Measurements from ENCODE around the gene KCNT1. TPM values are rescaled to one million over a fixed set of nuclear protein-coding genes. Genes with fewer than 3 reads are reported as not detected.

KCNT1 gene
- polyA plus RNA-seq, 1 donor (not counting 4 experiments of a cell fraction or from before 2014, with no cell fraction given), result not detected

DNA sequence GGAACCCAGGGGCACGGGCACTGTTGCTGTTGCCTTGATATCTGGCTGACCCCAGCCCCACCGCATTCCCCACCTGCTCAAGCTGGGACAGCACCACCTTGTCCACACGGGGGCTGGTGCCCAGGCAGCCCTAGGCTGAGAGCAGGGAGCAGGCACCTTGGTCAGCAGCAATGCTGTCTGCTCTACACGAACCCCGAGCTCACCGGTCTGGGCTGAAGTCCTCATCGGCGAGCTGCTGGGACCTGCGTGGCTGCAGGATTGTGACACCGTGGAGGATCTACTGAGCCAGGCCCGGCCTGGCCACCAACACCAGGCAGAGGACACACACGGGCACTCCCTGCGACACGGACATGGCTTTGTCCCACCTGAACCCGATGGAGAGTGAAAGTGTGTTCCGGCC, 78.1 kb downstream of the KCNT1 start:
- Histone ChIP-seq H4K20me1 (ENCODE audit: control insufficient read depth, extremely low read depth, insufficient read depth, low read length) (no peaks in the 10 kb centered on the region), H2AFZ (ENCODE audit: control insufficient read depth, low read length) (no peak overlapping the region), H3K9me1 (ENCODE audit: control insufficient read depth, extremely low read depth, insufficient read depth, low read length) (no peaks in the 10 kb centered on the region), H3K79me2 (ENCODE audit: control insufficient read depth, insufficient read depth, low read length) (no peaks in the 10 kb centered on the region), H3K27ac (ENCODE audit: control insufficient read depth, insufficient read depth, low read length) (no peak overlapping the region), H3K4me2 (ENCODE audit: control insufficient read depth, extremely low read depth, insufficient read depth, low read depth, low read length) (no peak overlapping the region), H3K36me3 (ENCODE audit: control insufficient read depth in 2 of 2, extremely low read depth in 1 of 2, insufficient read depth in 2 of 2, low read length in 2 of 2) (no peaks in the 10 kb centered on the region), H3K9ac (ENCODE audit: control insufficient read depth, extremely low read depth, insufficient read depth, low read length) (no peak overlapping the region), H3K9me3 (ENCODE audit: control insufficient read depth, low read depth, low read length) (no peaks in the 10 kb centered on the region), H3K4me3 (ENCODE audit: control insufficient read depth in 2 of 3, extremely low read depth in 1 of 3, insufficient read depth in 2 of 3, low read depth in 1 of 3, low read length in 3 of 3) (no peak overlapping the region), H3K27me3 (ENCODE audit: control insufficient read depth, extremely low read depth, insufficient read depth, low read length) (no peaks in the 10 kb centered on the region), H3K4me1 (ENCODE audit: control insufficient read depth, extremely low read depth, insufficient read depth, low read length) (no peaks in the 10 kb centered on the region)
- TF ChIP-seq EZH2 (IDR thresholded peaks at IDR 0.05; ENCODE audit: low read length), result no peak
- TF ChIP-seq, protein P1, sequence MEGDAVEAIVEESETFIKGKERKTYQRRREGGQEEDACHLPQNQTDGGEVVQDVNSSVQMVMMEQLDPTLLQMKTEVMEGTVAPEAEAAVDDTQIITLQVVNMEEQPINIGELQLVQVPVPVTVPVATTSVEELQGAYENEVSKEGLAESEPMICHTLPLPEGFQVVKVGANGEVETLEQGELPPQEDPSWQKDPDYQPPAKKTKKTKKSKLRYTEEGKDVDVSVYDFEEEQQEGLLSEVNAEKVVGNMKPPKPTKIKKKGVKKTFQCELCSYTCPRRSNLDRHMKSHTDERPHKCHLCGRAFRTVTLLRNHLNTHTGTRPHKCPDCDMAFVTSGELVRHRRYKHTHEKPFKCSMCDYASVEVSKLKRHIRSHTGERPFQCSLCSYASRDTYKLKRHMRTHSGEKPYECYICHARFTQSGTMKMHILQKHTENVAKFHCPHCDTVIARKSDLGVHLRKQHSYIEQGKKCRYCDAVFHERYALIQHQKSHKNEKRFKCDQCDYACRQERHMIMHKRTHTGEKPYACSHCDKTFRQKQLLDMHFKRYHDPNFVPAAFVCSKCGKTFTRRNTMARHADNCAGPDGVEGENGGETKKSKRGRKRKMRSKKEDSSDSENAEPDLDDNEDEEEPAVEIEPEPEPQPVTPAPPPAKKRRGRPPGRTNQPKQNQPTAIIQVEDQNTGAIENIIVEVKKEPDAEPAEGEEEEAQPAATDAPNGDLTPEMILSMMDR (optimal IDR thresholded peaks at IDR 0.05 in 1 of 3, IDR thresholded peaks at IDR 0.05 in 1 of 3, conservative IDR thresholded peaks at IDR 0.05 in 1 of 3; ENCODE audit: extremely low read depth in 1 of 3, insufficient read depth in 2 of 3, low read length in 3 of 3), result no peak
- FAIRE-seq (no peak), DNase-seq (ENCODE audit: low read depth, low spot score) (no peak)
- dilution Hi-C loops (cut with MboI; ENCODE audit: extremely low pct_ligation_motif_present, low sequenced_read_pairs), result no loop called here

DNA sequence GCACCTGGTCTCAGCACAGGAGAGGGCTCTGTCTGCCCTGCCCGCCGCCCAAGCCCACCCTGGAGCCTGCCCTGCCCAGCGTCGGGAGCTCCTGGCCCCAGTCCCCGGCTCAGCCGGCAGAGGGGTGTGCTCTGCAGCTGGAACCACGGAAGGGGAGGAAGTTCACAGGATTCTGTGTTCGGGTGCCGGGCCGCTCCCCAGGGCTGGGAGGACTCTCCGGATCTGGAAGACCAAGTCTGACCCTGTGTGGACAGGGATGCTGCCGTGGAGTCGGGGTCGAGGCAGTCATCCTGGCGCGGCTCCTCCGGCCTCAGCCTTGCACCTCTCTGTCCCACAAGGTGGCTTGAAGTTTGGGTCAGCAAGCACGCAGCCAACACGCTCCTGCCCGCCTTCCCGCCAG, 78.6 kb downstream of the KCNT1 start:
- no peak for TF ChIP-seq EZH2 (IDR thresholded peaks at IDR 0.05; ENCODE audit: low read length)
- TF ChIP-seq, protein P1 (optimal IDR thresholded peaks at IDR 0.05 in 1 of 3, IDR thresholded peaks at IDR 0.05 in 1 of 3, conservative IDR thresholded peaks at IDR 0.05 in 1 of 3; ENCODE audit: extremely low read depth in 1 of 3, insufficient read depth in 2 of 3, low read length in 3 of 3), result no peak
- H3K9ac ChIP-seq (ENCODE audit: control insufficient read depth, extremely low read depth, insufficient read depth, low read length), result no peak overlapping the region
- H3K9me3 ChIP-seq (ENCODE audit: control insufficient read depth, low read depth, low read length), result no peaks in the 10 kb centered on the region
- no peaks in the 10 kb centered on the region for H4K20me1 ChIP-seq (ENCODE audit: control insufficient read depth, extremely low read depth, insufficient read depth, low read length)
- no peaks in the 10 kb centered on the region for H3K27me3 ChIP-seq (ENCODE audit: control insufficient read depth, extremely low read depth, insufficient read depth, low read length)
- H3K4me1 ChIP-seq (ENCODE audit: control insufficient read depth, extremely low read depth, insufficient read depth, low read length), result no peaks in the 10 kb centered on the region
- H2AFZ ChIP-seq (ENCODE audit: control insufficient read depth, low read length), result no peak overlapping the region
- no peaks in the 10 kb centered on the region for H3K79me2 ChIP-seq (ENCODE audit: control insufficient read depth, insufficient read depth, low read length)
- H3K4me3 ChIP-seq (ENCODE audit: control insufficient read depth in 2 of 3, extremely low read depth in 1 of 3, insufficient read depth in 2 of 3, low read depth in 1 of 3, low read length in 3 of 3), result no peak overlapping the region
- FAIRE-seq (no peak), DNase-seq (ENCODE audit: low read depth, low spot score) (no peak)
- H3K27ac ChIP-seq (ENCODE audit: control insufficient read depth, insufficient read depth, low read length), result no peak overlapping the region
- H3K36me3 ChIP-seq (ENCODE audit: control insufficient read depth in 2 of 2, extremely low read depth in 1 of 2, insufficient read depth in 2 of 2, low read length in 2 of 2), result no peaks in the 10 kb centered on the region
- dilution Hi-C loops (cut with MboI; ENCODE audit: extremely low pct_ligation_motif_present, low sequenced_read_pairs), result no loop called here
- H3K9me1 ChIP-seq (ENCODE audit: control insufficient read depth, extremely low read depth, insufficient read depth, low read length), result no peaks in the 10 kb centered on the region
- no peak overlapping the region for H3K4me2 ChIP-seq (ENCODE audit: control insufficient read depth, extremely low read depth, insufficient read depth, low read depth, low read length)

All from keratinocyte (primary cell).